GM21576 (cell line): ENCODE results near the gene NPY5R.
A peak's percentile ranks its signal among the peaks of the same experiment; 100 is the strongest.

Experiments used
- ATAC-seq: cut with Tn5 transposase; IDR thresholded peaks from one replicate; pipeline ENCODE4 v1.9.1; 2021; ENCODE audit warnings: mild to moderate bottlenecking, moderate library complexity; ENCODE audit not compliant: unreplicated experiment

Gene NPY5R

DNA sequence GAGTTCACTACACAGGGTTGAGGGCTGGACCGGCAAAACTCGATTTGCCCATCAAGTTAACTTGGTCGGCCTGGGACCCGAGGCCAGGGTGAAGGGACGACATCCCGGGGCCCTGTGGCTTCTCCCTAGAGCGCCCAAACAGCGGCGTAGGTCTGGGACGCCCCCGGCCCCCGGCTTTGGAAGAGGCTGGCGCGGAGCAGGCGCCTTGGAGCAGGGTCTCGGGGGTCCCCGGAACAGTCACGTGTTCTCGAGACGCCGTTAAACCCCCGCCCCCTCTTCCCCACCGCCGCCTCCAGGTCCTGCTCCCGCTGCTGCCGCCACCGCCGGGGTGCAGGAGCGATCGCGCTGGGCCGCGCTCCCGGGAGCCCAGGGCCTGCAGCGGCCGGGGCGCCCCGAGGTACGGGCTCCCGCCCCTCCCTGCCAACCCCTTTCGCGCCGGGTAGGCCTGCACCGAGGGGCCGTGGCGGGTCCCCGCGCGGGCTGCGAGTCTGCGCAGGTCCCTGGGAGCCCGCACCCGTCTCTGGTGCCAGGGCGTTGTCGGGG lies at the start of gene NPY5R:
NPY5R (plus strand) TSS at position 289 of the 543 bp plus-strand sequence. CDS start 6,382 bp downstream, outside the sequence.
- no peak for ATAC-seq

DNA sequence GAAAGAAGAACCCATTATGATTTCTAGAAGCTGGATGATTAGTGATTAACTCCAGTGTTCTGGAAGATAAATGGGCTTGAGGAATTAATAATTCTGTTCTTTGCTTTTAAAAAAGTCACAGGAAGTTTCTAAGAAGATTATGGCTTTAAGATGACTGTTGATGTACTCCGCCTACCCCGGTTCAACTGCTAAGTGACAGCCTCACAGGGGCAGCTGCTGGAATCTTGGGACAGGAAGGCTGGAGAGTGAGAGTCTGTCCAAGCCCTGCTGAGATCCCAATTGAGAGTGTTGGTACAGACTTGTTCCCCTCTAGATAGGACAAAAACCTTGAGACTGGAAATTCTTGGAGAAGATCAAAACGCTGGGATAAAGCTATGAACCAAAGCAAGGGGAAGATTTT lies 48.6 kb upstream of the NPY5R start:
- ATAC-seq = no peak

DNA sequence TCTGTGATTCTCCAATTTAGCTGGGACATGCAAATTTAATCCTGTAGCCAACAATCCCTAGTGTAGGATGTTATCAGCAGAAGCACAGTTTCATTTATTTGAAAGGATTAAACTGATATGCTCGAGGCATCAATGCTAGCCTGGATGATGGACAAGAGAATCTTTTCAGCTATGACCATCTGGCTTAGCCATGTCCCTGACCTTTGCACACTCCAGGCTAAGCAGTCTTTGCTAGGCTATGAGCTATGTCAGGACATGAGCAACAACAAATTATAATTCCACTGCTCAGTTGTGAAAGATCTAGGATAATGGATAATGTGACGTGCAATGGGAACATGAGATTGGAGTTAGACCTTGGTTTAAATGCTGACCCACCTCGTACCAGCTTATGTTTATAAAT lies 43.2 kb upstream of the NPY5R start:
- ATAC-seq = no peak

DNA sequence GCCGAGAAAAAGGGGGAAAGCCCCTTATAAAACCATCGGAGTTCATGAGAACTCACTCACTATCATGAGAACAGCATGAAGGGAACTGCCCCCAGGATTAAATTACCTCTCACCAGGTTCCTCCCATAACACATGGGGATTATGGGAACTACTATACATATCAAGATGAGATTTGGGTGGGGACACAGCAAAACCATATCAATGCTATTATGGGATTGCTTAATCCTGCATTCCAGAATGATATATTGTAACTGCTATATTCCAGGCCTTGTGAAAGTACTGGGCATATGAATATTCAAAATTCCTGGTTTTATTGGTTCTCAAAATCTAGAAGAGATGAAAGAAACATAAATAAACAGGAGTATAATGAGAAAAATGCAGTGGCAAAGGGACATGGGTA lies 40.6 kb upstream of the NPY5R start:
- no peak for ATAC-seq

DNA sequence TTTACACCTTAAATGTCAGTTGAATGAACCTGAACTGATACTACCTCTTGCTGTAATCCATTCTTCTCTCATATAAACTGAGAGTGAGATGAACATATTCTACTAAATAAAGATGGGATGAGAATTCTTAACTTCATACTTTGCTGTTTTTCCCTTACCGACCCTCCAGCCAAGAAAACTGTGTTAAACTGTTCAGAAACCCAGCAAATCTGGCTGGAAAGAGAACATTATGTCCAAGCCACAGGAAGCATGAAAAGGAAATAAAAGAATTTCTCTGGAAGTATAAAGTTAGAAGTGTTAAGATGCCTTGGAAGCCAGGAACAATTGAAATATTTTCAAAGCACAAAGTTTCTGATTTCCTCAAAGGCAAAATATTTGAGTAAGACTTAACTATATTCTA lies 34.2 kb upstream of the NPY5R start:
- no peak for ATAC-seq

DNA sequence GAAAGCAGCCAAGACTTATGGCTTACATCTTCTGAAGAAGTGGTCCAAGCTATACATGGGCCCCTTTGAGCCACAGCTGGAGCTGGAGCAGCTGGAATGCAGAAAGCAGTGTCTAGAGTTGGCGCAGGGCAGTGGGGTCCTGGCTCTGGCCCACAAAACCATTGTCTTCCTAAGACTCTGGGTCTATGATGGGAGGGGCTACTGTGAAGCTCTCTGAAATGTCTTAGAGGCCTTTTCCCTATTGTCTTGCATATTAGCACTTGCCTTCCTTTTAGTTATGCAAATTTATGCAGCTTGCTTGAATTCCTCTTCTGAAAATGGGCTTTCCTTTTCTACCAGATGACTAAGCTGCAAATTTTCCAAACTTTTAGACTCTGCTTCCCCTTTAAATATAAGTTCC lies 26.6 kb upstream of the NPY5R start:
- no peak for ATAC-seq

DNA sequence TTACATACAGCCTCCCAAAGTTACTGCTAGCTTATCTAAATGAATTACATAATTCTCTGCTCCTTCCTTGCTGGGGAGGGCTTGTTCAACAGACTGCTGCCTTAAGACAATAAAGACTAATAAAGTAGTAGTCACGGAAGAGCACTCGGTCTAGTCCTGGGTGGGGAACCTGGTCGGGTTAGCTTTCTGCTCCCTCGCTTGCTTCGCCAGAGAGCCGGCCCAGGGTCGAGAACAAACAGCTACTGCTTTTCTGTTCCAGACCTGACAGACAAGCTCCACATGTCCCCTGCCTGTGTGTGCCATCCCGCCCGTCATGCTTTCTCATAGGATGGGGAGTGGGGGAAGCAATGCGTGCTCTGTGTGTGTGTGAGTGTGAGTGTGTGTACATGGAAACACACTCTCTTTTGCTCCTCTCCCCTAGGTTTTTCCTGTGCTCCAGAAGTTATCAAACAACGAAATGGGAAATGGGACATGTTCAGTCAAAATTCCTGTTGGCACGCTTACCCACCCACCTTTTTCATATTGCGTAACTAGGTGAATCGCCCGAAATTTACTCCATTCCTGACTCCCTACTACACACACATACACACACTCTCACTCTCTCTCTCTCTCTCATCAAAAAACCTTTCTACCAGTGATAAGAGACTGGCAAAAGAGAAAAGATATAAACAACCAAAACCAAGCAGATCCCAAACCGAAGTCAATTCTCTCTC lies 12.6 kb upstream of the NPY5R start:
- no peak for ATAC-seq

DNA sequence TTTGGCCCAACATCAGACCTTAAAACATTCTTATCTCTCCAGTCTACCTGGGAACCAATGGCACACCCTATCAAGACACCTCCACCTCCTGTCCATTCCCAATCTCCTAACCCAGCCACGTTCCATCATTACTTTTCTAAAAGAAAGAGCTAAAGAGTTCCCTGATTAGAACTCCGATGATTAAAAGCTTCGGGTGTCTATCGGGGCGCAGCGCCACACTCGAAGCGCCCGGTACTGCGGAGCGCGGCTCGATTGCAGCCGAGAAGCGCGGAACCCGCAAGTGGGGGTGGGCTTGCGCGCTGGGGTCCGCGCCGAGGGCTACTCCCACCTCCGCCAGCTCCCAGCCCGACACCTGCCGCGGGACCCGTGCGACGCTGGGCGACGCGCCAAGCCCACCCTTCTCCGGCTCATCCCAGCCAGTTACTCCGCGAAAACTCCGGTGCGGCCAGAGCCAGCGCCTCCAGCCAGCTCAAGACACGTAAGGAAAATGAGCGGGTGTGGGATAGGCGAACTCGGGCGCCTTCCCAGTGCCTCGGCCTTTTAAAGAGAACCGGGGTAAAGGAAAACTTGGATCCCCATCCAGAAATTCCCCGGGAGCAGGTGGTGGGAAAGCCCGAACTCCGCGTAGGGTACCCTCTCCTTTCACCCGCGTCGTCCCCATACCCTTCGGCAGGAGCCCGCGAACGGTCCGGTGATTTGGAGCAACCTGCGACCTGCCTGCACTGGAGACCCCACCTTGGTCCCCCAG lies 11.9 kb upstream of the NPY5R start:
- ATAC-seq = no peak

DNA sequence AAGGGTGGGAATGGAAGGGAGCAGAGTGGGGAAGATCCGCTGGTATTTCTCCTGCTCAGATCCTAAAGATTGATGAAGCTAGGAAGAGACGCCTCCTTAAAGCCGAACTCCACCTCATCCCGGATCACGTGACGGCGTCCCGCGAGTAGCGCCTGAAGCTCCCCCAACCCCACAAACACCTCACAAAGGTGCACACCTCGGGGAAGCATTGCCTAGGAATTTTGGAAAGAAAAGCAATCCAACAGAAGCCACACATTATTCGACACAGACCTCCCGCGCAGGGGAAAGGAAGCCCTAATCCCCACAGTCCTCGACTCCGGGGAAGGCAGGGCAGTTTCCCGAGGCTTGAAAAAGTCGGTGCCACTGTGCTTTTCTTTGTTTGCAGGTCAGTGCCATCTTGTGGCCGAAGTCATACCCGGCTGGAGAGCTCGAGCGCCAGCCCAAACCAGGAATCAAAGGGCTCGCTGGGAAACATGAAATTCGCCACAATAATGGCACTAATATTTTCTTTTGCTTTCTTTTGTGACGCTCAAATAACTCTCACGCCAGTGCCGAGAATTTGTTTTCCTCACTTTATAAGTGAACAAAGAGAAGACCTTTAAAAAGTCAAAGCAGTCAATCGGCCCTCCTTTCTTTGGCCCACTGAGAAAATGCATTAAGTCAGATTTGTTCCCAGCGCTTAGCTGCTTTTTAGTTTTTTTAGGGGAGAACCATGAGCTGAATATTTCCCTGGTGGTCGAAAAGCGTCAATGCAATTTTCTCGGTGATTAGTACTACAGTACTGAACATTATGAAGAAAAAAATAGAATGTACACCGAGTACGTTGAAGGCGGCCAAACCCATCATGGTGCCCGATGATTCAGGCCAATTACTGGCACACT lies 10.9 kb upstream of the NPY5R start, which contains the start of gene NPY1R:
NPY1R (minus strand) TSS at position 71 of the 881 bp plus-strand sequence. CDS start 6,042 bp downstream, outside the sequence.
- peak; percentile 82 for ATAC-seq

DNA sequence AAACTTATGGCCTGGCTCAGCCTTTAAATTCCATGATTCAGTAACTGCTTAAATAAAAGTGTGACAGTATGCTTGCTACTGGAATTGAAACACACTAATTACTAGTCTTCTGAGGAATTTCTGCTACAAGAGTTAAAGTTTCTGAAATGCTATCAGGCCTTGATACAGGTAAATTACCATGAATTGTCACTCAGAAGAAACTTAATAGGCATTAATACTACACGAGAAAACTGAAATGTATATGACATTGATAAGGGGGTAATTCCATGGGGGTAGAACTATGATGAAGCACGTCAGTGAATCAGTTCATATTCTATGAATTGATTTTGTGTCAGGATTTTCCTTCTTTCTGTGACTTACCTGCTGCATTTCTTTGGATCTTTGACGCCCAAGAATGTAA lies 8.3 kb upstream of the NPY5R start:
- no peak for ATAC-seq

DNA sequence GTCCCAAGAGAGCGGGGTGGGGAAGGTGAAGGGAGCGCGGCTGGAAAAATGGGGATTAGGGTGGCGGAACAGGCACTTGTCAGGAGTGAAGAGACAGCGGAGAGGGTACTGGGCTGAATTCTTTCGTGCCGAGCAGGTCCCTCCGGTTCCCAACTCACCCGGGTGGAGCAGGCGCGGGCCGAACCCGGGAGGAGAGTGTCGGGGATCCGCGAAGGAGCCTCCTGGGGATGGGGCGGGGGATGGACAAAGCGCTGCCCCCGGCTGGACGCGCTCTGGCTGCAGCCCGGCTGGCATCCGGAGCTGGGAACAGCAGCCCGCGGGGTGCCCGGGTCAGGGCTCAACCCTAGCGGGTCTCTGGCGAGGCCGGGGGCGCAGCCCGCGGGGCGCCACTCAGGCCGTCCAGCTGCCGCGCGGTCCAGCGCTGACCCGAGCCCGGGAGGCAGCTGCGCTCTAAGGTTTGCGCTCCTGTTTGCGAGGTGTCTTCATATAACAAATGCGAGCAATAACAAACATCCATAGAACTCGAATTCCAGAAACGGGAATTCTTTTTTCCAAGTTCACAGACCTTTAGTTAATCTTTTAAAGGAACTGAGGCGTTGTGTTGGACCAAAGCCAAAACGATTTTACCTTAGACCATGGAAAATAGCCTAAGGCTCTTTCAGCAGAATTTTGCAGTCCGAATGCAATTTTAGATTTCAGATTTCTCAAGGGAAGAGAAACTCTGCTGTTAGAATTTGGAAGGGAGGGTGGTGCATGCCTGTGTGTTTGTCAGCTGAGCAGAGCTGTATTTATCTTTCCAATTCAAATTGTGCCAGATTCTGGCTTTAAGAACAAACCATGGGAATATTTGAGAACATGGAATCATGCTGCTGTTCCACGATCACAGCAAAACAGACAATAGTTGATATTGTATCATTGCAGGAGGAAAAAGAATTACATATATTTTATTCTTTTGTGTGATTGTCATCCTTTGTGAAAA lies 744 bp downstream of the NPY5R start:
- ATAC-seq = no peak

DNA sequence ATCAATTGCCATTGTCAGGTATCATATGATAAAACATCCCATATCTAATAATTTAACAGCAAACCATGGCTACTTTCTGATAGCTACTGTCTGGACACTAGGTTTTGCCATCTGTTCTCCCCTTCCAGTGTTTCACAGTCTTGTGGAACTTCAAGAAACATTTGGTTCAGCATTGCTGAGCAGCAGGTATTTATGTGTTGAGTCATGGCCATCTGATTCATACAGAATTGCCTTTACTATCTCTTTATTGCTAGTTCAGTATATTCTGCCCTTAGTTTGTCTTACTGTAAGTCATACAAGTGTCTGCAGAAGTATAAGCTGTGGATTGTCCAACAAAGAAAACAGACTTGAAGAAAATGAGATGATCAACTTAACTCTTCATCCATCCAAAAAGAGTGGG lies 7.0 kb downstream of the NPY5R start:
- no peak for ATAC-seq

DNA sequence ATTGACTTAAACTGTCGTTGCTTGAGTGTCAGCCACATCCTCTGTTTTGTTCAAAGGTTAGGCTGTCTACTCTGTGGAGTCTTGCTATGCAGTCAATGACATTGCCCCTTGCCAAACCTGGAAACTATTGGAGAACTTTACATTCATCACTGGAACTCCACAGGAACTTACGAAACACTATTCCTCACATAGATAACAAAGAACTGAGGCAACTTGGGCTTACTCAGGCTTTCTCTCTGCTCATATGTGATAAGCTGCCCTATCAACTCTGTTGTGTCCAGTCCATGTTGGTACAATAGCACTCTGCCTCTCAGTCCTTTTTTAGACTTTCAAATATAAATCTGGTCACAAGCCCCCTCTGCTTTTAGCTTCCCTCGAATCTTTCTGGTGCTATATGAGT lies 9.4 kb downstream of the NPY5R start:
- ATAC-seq = no peak

DNA sequence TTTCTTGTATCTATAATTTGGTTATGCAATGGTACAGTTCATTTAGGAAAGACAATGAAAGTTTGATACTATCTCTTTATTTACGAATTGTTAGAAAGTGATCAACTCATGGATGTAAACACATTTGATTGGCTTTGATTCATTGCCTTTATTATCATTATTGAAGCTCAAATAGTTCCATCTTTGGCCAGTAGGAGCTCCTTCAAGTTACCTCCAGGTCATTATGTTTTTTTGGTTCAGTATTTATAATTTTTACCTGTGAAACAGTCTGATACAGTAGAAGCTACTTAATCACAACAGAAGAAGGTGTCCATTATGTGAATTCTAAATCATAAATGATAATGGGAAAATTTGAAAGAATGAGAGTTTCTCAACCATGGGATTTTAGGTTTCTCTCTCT lies 12.4 kb downstream of the NPY5R start:
- no peak for ATAC-seq

DNA sequence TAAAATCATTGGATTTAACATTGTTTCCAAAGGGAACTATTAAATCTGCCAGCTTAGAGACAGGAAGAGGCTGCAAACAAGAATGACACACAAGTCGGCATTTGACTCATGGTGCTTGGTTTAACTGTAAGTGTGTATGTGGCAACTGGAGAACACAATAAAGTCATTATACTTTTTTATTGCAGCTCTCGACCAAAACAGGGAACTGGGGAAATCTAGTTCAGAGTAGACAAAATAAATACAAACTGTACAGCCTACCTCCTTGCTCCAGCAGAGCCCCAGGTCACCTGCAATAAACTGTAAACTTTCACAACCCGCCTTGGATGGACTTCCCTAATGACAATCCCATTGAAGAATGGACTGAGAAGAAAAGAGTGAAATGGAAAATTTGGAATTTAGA lies 24.0 kb downstream of the NPY5R start:
- ATAC-seq = no peak

DNA sequence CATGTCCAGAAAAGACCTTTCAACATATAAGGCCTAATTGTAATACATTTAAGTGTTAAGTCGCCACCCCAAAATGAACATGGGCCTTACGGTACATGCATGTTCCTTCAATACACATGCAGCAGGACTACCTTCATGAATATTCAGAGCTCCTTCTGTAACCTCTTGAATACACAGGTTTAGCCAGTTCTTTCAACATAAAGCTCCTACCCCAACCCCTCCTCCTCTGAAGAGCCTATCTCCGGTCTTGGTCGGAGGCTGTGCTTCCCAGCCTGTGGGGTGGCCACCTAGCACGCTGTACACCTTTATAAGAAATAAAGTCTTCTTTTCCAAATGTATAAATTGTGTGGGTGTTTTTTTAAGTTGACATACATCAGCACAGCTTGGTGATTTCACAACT lies 28.3 kb downstream of the NPY5R start:
- no peak for ATAC-seq

DNA sequence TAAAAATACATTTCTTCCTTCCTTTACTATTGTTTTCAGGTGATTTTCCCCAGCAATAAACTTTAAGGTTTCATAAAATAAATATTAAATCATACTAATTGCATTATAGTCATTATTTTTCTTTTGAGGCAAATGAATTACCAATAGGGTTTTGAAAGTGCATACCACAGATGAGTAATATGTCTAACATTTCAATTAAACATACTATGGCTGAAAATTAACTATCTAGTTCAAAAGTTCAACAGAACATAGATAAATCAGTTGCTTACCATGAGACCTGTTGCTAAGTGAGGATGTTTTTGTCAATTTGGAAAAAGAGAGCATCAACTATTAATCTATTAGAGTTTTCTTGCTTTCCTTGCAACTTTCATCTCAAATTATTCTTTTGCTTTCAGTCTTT lies 35.0 kb downstream of the NPY5R start:
- no peak for ATAC-seq

DNA sequence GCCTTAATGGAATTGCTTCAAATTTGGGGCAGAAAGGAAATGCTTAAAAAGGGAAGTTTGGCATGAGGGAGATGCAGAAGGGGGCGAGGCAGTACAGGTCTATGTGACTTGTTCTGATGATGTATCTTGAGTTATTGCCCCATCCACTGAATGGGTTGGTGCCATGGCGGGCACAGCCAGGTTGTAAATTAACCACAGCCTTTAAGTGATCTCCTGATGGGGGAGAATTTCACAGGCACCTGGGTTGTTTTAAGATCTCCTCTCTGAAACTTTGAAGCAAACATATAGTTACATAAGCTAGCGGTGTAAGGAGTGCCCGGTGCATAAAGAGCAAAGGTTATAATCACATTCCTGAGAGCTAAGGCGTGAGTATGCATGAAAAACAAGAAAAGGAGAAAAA lies 37.0 kb downstream of the NPY5R start:
- ATAC-seq = no peak

DNA sequence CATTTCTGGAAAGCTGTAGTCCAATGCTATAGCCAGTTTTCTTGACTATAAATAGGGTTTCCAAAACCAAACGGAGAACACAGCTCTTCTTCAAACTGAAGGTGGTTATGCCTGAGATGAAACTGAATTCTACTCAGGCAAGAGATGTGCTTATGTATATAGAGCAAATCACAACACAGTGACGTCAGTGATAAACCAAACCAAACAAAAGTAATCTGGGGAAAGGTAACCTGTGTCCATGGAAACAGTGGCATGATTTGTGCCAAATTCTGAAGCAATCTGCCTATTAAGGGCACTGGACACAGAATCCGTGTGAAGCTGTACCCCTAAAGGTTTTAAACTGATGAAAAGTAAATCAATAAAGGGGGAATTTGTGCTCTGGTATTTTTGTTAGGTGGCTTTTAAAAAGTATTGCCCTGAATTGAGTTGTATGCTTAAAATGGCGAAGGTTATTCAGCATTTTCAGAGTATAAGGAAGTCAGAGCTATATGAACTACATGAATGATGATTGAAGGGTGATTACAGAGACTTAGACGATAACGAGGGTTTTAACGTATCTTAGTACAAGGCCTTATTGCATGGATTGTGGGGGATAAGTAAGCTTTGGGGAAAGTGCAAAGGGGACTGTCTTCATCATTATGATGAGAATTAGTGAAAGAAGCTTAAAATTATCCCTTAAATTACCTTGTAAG lies 38.6 kb downstream of the NPY5R start:
- ATAC-seq = no peak
